Measurements from ENCODE around the gene RPL10A.

RPL10A gene

DNA sequence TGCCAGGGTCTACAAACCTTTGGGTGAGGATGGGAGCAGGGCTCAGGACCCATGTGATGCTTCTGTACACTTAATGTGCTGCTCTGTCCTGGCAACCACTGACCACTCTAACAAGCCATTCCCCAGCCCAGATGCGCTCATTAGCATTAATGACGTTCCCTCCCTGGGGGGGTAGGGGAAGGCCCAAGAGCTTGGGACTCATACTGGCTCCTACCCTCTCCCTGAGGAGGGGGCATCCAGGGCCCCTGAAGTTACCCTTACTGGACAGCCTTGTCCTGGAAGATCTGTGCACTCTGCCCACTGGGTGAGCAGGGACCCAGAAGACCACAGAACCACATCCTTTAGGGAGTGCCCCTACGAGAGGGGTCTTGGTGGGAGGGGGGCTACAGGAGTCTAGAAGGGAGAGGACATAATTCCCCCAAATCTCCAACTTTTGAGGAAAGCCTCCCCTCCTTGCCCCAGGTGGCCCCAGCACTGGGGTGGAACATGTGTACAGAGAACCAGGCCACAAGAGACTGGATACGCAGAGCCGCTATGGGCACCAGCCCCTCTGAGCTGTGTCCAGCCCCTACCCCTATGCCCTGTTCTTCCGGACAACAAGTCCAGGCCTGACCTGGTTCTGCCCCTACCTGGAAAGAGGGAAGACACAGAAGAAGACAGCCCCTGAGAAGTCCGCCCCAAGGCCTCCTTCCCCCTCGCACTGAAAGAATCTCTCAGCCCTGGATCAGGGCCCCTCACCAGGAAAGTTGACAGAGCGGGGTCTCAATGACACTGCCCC, 27.2 kb downstream of the RPL10A start:
- Mint-ChIP-seq H3K4me1 (ENCODE audit: low read depth) (peaks cover 54% of the 10 kb centered on the region), H3K4me3 (no peak overlapping the region), H3K9me3 (no peaks in the 10 kb centered on the region), H3K27me3 (peaks cover 90% of the 10 kb centered on the region), H3K36me3 (ENCODE audit: low read depth) (no peaks in the 10 kb centered on the region), H3K27ac (no peak overlapping the region)
- intact Hi-C loops (cut with micrococcal nuclease) = no loop called here

DNA sequence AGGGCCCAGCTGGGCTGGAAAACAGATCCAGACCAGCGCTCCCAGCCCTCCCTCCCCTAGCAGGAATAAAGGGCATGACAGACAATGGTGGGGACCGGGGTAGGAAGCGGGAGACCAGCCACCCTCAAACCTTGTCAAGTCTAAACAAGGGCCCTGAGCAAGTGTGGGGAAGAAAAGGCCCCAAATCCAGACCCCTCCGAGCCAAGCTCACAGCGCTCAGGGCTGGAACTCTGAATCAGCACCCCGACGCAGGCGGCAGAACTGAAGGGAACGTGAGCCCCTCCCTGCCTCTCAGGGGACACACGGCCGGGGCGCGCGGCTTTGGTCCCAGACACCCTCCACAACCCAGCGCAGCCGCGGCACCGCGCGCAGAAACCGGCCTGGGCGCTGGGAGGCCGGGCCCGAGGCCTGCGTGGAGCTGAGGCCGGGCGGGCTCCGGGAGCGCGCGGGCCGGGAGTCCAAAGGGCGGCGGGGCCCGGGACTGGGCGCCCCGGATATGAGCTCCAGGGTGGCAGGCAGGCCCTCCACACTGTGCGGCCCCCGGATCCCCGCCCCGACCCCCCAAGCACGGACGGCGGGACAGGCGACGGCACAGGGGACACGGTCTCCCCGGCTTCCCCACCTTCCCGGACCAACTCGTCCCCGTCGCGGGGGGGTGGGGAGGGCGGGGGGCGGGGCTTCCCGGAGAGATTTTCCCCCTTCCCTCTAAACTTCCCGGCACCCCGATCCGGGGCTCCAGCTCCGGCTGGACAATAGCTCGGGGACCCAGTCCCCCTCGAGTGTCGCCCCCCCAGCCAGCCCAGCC, 28.0 kb downstream of the RPL10A start:
- Mint-ChIP-seq H3K4me3 (no peak overlapping the region), H3K9me3 (no peaks in the 10 kb centered on the region), H3K27me3 (peaks cover 90% of the 10 kb centered on the region), H3K27ac (no peak overlapping the region), H3K36me3 (ENCODE audit: low read depth) (no peaks in the 10 kb centered on the region), H3K4me1 (ENCODE audit: low read depth) (peaks cover 54% of the 10 kb centered on the region)
- intact Hi-C loops (cut with micrococcal nuclease) = no loop called here

DNA sequence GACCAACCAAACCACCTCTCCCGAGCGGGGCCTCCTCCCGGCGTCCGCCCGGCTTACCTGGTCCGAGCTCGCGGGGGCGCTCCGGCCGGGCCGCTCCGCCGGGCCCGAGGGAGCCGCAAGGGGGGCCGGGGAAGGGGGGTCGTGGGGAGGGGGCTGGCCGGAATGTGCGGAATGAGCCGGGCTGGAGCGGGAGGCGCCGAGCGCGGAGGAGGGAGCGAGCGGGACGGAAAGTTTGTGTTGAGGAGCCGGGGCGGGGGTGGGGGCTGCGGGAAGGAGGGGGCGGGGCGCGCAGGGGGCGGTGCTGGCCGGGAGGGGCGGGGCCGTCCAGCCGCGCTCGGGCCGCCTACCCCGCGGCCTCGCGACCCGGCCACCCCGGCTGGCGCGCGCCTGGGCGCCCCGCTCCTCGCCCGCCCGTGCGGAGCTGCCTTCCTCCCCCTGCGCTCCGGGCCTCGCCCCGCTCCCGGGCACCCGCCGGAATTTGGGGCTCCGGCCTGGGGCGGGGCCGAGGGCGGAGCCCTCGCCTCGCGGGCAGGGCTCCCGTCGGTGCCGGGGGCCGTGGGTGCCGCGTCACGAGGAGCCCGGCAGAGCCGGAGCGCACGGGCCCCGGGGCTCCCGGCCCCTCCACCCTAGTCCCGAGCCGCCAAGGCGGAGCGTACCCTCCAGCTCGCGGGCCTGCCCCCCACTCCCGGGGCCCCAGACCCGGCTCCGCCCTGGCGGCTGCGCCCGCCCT, 28.8 kb downstream of the RPL10A start, which contains the start of gene TEAD3:
Gene TEAD3 (minus strand): TSS at position 239 of the 730 bp plus-strand sequence.
- Mint-ChIP-seq H3K4me3 (peak within 1 kb of the TSS; percentile 70), H3K4me1 (ENCODE audit: low read depth) (peaks cover 51% of the 10 kb centered on the region), H3K27me3 (peaks cover 90% of the 10 kb centered on the region), H3K27ac (no peak within 1 kb of the TSS), H3K36me3 (ENCODE audit: low read depth) (no peaks in the 10 kb centered on the region), H3K9me3 (no peaks in the 10 kb centered on the region)
- intact Hi-C loops (cut with micrococcal nuclease) = no loop called here

DNA sequence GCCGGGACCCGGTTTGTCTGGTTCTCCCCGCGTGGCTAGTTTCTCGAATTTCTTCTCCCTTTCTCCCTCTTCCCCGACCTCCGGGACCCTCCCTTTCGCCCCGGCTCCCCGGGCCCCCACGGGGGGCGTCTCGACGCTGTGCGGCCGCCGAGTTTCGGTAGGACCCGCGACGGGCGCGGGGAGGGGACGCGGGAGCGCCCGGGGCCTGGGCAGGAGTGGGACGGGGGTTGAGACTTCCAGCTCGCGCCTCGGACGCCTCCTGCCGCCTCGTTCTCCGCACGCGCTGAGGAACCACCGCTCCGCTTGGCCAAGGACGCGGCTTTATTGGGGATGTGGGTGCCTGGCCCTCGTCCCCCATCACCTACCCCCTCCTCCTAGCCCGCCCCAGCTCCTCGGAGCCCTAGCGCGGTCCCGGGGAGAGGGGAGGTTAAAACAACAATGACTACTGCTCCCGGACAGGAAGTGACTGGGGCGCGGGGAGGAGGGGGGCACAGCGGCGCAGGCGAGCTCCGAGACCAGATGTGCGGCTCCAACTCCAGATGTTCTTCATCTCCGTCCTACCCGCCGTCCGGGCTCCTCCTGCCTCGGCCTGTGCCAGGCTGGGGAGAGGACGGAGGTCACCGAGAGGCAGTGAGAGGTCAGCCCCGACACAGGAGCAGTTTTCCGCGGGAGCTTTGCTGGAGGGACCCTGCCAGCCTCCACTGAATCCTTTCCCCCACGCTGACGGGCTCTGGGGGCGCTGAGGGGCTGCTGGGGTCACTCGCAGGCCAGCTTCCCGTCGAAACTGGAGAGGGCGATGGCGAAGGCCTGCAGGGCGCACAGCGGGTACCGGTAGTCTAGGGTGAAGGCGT, 29.6 kb downstream of the RPL10A start:
- Mint-ChIP-seq H3K4me3 (peak overlapping the region; percentile 70), H3K9me3 (no peaks in the 10 kb centered on the region), H3K27me3 (peaks cover 89% of the 10 kb centered on the region), H3K4me1 (ENCODE audit: low read depth) (peaks cover 44% of the 10 kb centered on the region), H3K27ac (no peak overlapping the region), H3K36me3 (ENCODE audit: low read depth) (no peaks in the 10 kb centered on the region)
- intact Hi-C loops (cut with micrococcal nuclease) = no loop called here

DNA sequence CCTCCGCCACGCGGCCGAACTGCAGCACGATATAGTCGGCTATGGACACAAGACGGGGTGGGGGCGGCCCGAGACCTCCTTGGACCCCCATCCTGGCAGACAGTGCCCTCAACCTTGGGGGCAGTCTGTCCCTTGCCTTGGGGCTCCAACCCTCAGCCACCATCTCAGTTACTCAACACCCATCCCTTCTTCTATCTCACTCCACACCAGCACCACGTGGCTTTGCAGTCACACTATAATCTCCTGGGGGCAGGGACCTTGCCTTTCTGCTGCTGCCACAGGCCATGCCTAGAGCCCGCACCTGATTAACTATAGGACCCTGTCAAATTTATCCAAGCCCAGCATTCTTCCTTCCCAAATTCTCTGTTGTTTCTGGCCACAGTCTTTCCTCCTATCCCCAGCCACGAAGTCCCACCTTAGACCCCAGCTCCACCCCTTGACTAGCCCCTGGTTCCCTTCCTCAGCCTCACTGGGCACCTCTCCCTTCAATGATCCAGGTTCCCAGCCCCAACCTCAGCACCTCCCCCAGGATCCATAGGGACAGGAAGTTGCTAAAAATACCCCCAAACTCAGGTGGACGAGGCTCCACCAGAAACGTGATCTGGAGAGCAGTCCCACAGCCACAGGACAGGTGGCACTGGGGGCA, 30.3 kb downstream of the RPL10A start:
- no peaks in the 10 kb centered on the region for H3K9me3 Mint-ChIP-seq
- H3K27me3 Mint-ChIP-seq = peaks cover 89% of the 10 kb centered on the region
- peaks cover 36% of the 10 kb centered on the region for H3K4me1 Mint-ChIP-seq (ENCODE audit: low read depth)
- H3K27ac Mint-ChIP-seq = no peak overlapping the region
- H3K36me3 Mint-ChIP-seq (ENCODE audit: low read depth) = no peaks in the 10 kb centered on the region
- H3K4me3 Mint-ChIP-seq = peak overlapping the region; percentile 70
- intact Hi-C loops (cut with micrococcal nuclease) = no loop called here

DNA sequence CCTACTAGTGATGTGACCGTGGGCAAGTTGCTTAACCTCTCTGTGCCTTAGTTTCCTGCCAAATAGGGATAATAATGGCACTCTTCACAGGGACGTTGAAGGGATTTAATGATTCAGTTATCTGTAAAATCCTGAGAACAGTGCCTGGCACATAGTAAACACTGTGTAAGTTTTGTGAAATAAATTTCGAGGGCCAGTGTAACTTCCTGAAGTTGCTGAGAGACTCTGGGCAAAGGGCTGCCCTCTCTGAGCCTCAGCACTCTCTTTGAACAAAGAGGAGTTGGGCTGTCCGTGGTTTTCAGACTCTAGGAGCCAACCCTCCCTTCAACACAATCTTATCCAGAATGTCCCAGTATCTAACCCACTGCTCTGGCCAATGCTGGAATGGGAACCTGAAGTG, 31.2 kb downstream of the RPL10A start:
- Mint-ChIP-seq H3K9me3 (no peaks in the 10 kb centered on the region), H3K36me3 (ENCODE audit: low read depth) (no peaks in the 10 kb centered on the region), H3K4me3 (no peak overlapping the region), H3K27ac (no peak overlapping the region), H3K27me3 (peaks cover 88% of the 10 kb centered on the region), H3K4me1 (ENCODE audit: low read depth) (peaks cover 28% of the 10 kb centered on the region)
- intact Hi-C loops (cut with micrococcal nuclease) = no loop called here

DNA sequence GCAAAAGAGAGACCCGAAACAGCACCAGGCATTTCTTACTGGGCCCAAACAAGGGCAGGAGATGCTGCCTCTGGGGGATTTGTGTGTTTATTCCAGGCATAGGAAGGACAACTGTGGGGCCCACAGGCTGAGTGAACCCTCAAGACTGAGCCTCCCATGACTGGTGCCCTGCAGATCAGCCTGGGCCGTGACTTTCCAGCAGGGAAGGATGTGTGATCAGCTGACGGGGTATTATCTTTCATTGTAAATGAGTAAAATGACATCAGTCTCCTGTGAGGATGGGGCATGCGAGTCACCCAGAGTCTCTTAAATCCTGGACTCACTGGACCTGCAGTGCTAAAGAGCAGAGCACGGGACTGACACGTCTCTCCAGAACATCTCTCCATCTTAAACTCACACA, 32.6 kb downstream of the RPL10A start:
- intact Hi-C loops (cut with micrococcal nuclease) = no loop called here
- no peaks in the 10 kb centered on the region for H3K36me3 Mint-ChIP-seq (ENCODE audit: low read depth)
- peaks cover 81% of the 10 kb centered on the region for H3K27me3 Mint-ChIP-seq
- no peaks in the 10 kb centered on the region for H3K9me3 Mint-ChIP-seq
- H3K4me1 Mint-ChIP-seq (ENCODE audit: low read depth) = peaks cover 14% of the 10 kb centered on the region
- no peak overlapping the region for H3K27ac Mint-ChIP-seq
- no peak overlapping the region for H3K4me3 Mint-ChIP-seq

DNA sequence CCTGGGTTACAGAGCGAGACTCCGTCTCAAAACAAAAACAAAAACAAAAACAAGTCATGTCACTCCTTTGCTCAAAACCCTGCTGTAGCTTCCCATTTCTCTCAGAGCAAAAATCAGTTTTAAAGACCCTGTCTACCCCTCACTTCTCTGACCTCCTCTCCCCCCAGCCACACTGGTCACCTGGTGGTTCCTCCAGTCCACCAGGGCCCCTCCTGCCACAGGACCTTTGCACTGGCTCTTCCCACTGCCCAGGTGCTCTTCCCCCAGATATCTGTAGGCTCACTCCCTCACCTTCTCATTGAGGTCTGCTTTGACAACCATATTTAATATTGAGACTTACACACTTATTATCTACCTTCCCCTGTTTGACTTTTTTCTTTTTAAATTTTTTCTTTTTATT, 33.6 kb downstream of the RPL10A start:
- Mint-ChIP-seq H3K27me3 (peaks cover 82% of the 10 kb centered on the region), H3K9me3 (no peaks in the 10 kb centered on the region), H3K27ac (no peak overlapping the region), H3K4me1 (ENCODE audit: low read depth) (peaks cover 14% of the 10 kb centered on the region), H3K36me3 (ENCODE audit: low read depth) (no peaks in the 10 kb centered on the region), H3K4me3 (no peak overlapping the region)
- intact Hi-C loops (cut with micrococcal nuclease) = no loop called here

DNA sequence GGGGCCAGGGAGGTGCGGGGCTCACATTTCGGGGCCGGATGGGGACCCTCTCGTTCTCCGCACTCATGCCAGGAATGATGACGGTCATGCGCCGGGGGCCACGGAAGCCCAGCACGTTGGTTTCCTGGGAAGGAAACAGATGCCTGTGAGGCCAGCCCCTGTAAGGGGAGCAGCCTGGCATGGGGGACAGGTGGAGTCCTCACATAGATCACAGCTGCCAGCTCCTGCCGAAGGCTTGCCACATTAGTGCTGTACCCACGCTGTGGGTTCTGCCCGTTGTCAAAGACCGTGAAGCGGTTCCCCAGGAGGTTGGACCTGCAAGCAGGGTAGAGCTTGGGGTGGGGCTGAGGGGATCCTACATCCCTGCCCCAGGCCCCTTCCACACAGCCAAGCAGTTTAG, 35.3 kb downstream of the RPL10A start:
- Mint-ChIP-seq H3K27me3 (peaks cover 83% of the 10 kb centered on the region), H3K27ac (no peak overlapping the region), H3K36me3 (ENCODE audit: low read depth) (no peaks in the 10 kb centered on the region), H3K4me3 (no peak overlapping the region), H3K4me1 (ENCODE audit: low read depth) (peaks cover 4% of the 10 kb centered on the region), H3K9me3 (no peaks in the 10 kb centered on the region)
- intact Hi-C loops (cut with micrococcal nuclease) = no loop called here

DNA sequence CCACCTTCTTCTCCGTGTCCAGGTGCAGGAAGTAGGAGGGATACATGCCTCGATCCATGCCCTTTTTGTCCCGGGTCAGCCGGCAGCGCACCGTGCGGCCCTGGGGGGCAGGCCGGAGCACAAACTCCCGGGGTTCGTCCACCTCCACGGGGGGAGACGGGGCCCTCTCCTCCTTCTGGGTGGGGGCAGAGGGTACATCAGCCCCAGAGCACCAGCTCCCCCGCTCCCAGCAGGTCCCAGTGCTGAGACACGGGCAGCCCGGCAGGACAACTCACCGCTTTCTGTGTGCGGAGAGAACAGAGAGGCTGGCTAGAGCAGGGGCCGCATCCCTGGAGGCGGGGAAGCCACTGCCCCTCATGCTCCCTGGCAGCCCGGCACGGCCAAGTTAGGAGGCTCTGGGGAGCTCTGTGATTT, 37.8 kb downstream of the RPL10A start:
- Mint-ChIP-seq H3K27ac (no peak overlapping the region), H3K36me3 (ENCODE audit: low read depth) (no peaks in the 10 kb centered on the region), H3K4me1 (ENCODE audit: low read depth) (peaks cover 4% of the 10 kb centered on the region), H3K4me3 (no peak overlapping the region), H3K9me3 (no peaks in the 10 kb centered on the region), H3K27me3 (peaks cover 83% of the 10 kb centered on the region)
- intact Hi-C loops (cut with micrococcal nuclease) = no loop called here

DNA sequence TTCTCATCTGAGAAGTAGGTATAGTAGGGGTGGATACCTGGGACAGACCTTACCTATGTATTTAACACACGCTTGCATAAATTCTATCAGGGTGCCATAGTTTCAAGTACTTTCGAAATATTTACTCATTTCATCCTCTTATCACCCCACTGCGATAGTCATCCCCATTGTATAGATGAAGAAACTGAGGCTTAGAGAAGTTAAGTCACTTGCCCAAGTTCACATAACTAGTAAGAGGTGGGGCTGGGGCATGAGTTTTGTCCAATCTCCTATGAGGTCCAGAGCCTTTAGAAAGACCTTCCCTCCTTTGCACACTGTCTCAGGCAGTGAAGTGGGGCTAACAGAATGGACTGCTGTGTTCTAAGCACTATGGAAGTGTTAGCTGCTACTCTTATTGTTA, 38.3 kb downstream of the RPL10A start:
- Mint-ChIP-seq H3K36me3 (ENCODE audit: low read depth) (no peaks in the 10 kb centered on the region), H3K4me3 (no peak overlapping the region)

DNA sequence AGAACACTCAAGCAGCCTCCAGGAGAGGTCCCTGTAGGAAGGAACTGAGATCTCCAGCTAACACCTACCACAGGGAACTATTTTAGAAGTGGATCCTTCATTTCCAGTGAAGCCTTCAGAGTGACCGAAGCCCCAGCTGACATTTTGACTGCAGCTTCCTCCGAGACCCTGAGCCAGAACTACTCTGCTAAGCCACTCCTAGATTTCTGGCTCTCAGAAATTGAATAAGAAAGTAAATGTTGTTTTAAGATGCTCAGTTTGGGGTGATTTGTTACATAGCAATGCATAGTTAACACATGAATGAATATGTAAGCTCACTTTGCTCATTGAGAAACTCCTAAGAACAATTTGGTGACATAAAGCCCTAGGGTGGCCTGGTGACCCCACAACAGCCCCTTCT, 39.0 kb downstream of the RPL10A start:
- H3K4me1 Mint-ChIP-seq (ENCODE audit: low read depth) = peaks cover 8% of the 10 kb centered on the region
- H3K4me3 Mint-ChIP-seq = no peak overlapping the region
- H3K27me3 Mint-ChIP-seq = peaks cover 83% of the 10 kb centered on the region
- H3K36me3 Mint-ChIP-seq (ENCODE audit: low read depth) = no peaks in the 10 kb centered on the region
- intact Hi-C loops (cut with micrococcal nuclease) = no loop called here
- H3K27ac Mint-ChIP-seq = no peak overlapping the region
- H3K9me3 Mint-ChIP-seq = no peaks in the 10 kb centered on the region

More for the DNA sequence above, 38.3 kb downstream of the RPL10A start:
- no peaks in the 10 kb centered on the region for H3K9me3 Mint-ChIP-seq
- H3K27me3 Mint-ChIP-seq = peaks cover 83% of the 10 kb centered on the region
- intact Hi-C loops (cut with micrococcal nuclease) = no loop called here
- peaks cover 8% of the 10 kb centered on the region for H3K4me1 Mint-ChIP-seq (ENCODE audit: low read depth)
- no peak overlapping the region for H3K27ac Mint-ChIP-seq

DNA sequence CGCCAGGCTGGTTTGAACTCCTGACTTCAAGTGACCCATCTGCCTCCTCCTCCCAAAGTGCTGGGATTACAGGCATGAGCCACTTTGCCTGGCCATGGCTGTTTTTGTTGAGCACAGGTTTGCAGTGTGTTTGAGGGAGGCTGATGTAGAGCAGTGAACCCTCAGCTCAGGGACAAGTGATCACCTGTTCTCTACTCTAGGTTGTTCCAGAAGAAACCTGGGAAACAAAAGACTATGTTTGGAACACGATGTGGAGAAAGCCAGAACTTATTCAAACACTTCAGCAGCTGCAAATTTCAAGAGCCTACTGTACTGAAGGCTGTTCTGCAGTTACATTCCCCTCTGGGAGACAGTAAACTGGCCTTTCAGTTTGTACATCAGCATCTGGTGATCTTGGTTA, 39.8 kb downstream of the RPL10A start:
- Mint-ChIP-seq H3K4me1 (ENCODE audit: low read depth) (peaks cover 8% of the 10 kb centered on the region), H3K4me3 (no peak overlapping the region), H3K27ac (no peak overlapping the region), H3K27me3 (peaks cover 82% of the 10 kb centered on the region), H3K9me3 (no peaks in the 10 kb centered on the region), H3K36me3 (ENCODE audit: low read depth) (no peaks in the 10 kb centered on the region)
- intact Hi-C loops (cut with micrococcal nuclease) = no loop called here

Measured in dendritic cell treated with granulocyte-macrophage colony-stimulating factor and Interleukin-4, amounts not matched to agents 40 ng/mL and 50 ng/mL, for 4 days (primary cell).